Endothelial cell of umbilical vein (primary cell): Measurements from ENCODE around the gene ITGA6. TPM values are rescaled to one million over a fixed set of nuclear protein-coding genes. Genes with fewer than 3 reads are reported as not detected.

Experiments used
- BruUV-seq: library from RNA; stranded (reverse); fragments of 400-500 nt; replicated peaks from 2 replicates; lab custom pipeline; 2021; lab: Mats Ljungman, UMichigan
- CTCF ChIA-PET: fragments of 300-600, 350-600 bp; sonication (Branson Sonifier 250); formaldehyde crosslinking; loops from one replicate; lab custom pipeline; 2021; ENCODE audit warnings: antibody characterized with exemption, inconsistent platforms; lab: Charles Lee
- POLR2A ChIA-PET: fragments of 300-600, 350-600 bp; sonication (Branson Sonifier 250); formaldehyde crosslinking; loops from one replicate; lab custom pipeline; 2021; ENCODE audit warnings: antibody characterized with exemption, inconsistent platforms; lab: Charles Lee
- DNase-seq: peaks from one replicate; pipeline ENCODE4 v3.0.0-alpha.2; 2011; ENCODE audit warnings: low read depth, low spot score
- FAIRE-seq: peaks from 2 replicates; lab custom pipeline; 2011; peaks lifted over from hg19 to GRCh38; lab: Jason Lieb, UNC
- H2AFZ ChIP-seq: 2 replicates; pipeline ENCODE4 v1.6.0; 2012; ENCODE audit warnings: low read depth, low read length, control low read depth, inconsistent platforms
- H3K27ac ChIP-seq: 2 replicates; pipeline ENCODE4 v1.5.1; 2011; ENCODE audit warnings: low read depth, mild to moderate bottlenecking, control low read depth, low read length, moderate library complexity; ENCODE audit not compliant: insufficient read depth
- H3K27me3 ChIP-seq, 2 experiments: 2 replicates each; pipeline versions ENCODE4 v1.6.0 to v1.6.1; 2011; ENCODE audit warnings: low read length in 2 of 2, mixed read lengths in 1 of 2; ENCODE audit not compliant: control insufficient read depth in 2 of 2, insufficient read depth in 2 of 2
- H3K36me3 ChIP-seq, 2 experiments: 2 replicates in 1 of 2; 3 replicates in 1 of 2; pipeline ENCODE4 v1.5.1; 2011; ENCODE audit warnings: low read length in 2 of 2, mild to moderate bottlenecking in 1 of 2, moderate library complexity in 1 of 2; ENCODE audit not compliant: control insufficient read depth in 2 of 2, insufficient read depth in 2 of 2; ENCODE audit errors: extremely low read depth in 1 of 2
- H3K4me1 ChIP-seq: 3 replicates; pipeline ENCODE4 v1.5.1; 2011; ENCODE audit warnings: mild to moderate bottlenecking, low read length; ENCODE audit not compliant: control insufficient read depth, insufficient read depth; ENCODE audit errors: extremely low read depth
- H3K4me2 ChIP-seq: 2 replicates; pipeline ENCODE4 v1.6.1; 2011; ENCODE audit warnings: low read length, control low read depth, mixed read lengths; ENCODE audit not compliant: insufficient read depth
- H3K4me3 ChIP-seq, 3 experiments: fragments of 200-600 bp in 1 of 3; sonication (generic), shearing (Covaris generic) in 1 of 3; replicated peaks in 1 of 3; 2 replicates each; pipeline ENCODE4 v1.5.1; 2011 to 2016; ENCODE audit warnings: control low read depth in 3 of 3, low read length in 3 of 3, mild to moderate bottlenecking in 2 of 3, inconsistent platforms in 1 of 3, low read depth in 1 of 3, moderate library complexity in 1 of 3; ENCODE audit not compliant: insufficient read depth in 1 of 3
- H3K79me2 ChIP-seq: 2 replicates; pipeline ENCODE4 v1.6.0; 2012; ENCODE audit warnings: low read length, inconsistent platforms; ENCODE audit not compliant: control insufficient read depth, insufficient read depth
- H3K9ac ChIP-seq: replicated peaks from 2 replicates; pipeline ENCODE3; 2011; ENCODE audit warnings: low read length, control low read depth; ENCODE audit not compliant: insufficient read depth; ENCODE audit errors: extremely low read depth
- H3K9me1 ChIP-seq: replicated peaks from 3 replicates; pipeline ENCODE4 v1.6.0; 2011; ENCODE audit warnings: mild to moderate bottlenecking, low read length; ENCODE audit not compliant: control insufficient read depth, insufficient read depth; ENCODE audit errors: extremely low read depth
- H3K9me3 ChIP-seq: replicated peaks from 2 replicates; pipeline ENCODE4 v1.5.1; 2012; ENCODE audit warnings: low read length, inconsistent platforms; ENCODE audit not compliant: control insufficient read depth, insufficient read depth
- H4K20me1 ChIP-seq: replicated peaks from 2 replicates; pipeline ENCODE3; 2011; ENCODE audit warnings: mild to moderate bottlenecking, low read length; ENCODE audit not compliant: control insufficient read depth, insufficient read depth; ENCODE audit errors: extremely low read depth
- CTCF ChIP-seq, 2 donors: IDR thresholded peaks; 1 replicate in 1 of 2; 2 replicates in 1 of 2; pipeline ENCODE4 v1.5.1; 2011; ENCODE audit warnings: low read length in 2 of 2, mild to moderate bottlenecking in 2 of 2, moderate library complexity in 2 of 2, control low read depth in 1 of 2, inconsistent platforms in 1 of 2, low read depth in 1 of 2; ENCODE audit not compliant: insufficient read depth in 1 of 2; ENCODE audit errors: extremely low read depth in 1 of 2
- EZH2 ChIP-seq: IDR thresholded peaks from 2 replicates; pipeline ENCODE4 v1.6.1; 2012; ENCODE audit warnings: borderline replicate concordance, low read depth, mild to moderate bottlenecking, moderate library complexity, low read length, inconsistent platforms; ENCODE audit not compliant: severe bottlenecking
- FOS ChIP-seq: IDR thresholded peaks from 2 replicates; pipeline ENCODE4 v1.6.1; 2011; ENCODE audit warnings: mild to moderate bottlenecking, low read length, moderate library complexity, borderline replicate concordance; ENCODE audit not compliant: insufficient read depth
- GATA2 ChIP-seq: IDR thresholded peaks from 2 replicates; pipeline ENCODE4 v1.7.0; 2011; ENCODE audit warnings: low read depth, mild to moderate bottlenecking, moderate library complexity, mixed read lengths, low read length; ENCODE audit not compliant: insufficient read length, insufficient read depth
- JUN ChIP-seq: IDR thresholded peaks from 2 replicates; pipeline ENCODE4 v1.6.1; 2011; ENCODE audit warnings: borderline replicate concordance, low read depth; ENCODE audit not compliant: insufficient read length, insufficient read depth
- MAX ChIP-seq: IDR thresholded peaks from 2 replicates; pipeline ENCODE4 v1.6.1; 2011; ENCODE audit not compliant: insufficient read depth, insufficient read length
- MYC ChIP-seq: IDR thresholded peaks from one replicate; pipeline ENCODE4 v1.6.1; 2011; ENCODE audit warnings: mild to moderate bottlenecking, low read depth, low read length
- POLR2A ChIP-seq: IDR thresholded peaks from 2 replicates; pipeline ENCODE4 v1.6.1; 2012; ENCODE audit warnings: low read depth, mild to moderate bottlenecking, control low read depth, low read length
- POLR2AphosphoS5 ChIP-seq: IDR thresholded peaks from 2 replicates; pipeline ENCODE4 v1.6.1; 2012; ENCODE audit warnings: low read depth, mild to moderate bottlenecking, control low read depth, low read length, moderate library complexity; ENCODE audit not compliant: insufficient read depth
- dilution Hi-C: fragments of 300-500 bp; cut with MboI; formaldehyde crosslinking; loops from one replicate; pipeline ENCODE4 v1.15.0; 2019; ENCODE audit warnings: low sequenced_read_pairs; ENCODE audit not compliant: extremely low pct_ligation_motif_present
- intact Hi-C: fragments of 100-400 bp; cut with micrococcal nuclease; formaldehyde crosslinking; loops from one replicate; pipeline ENCODE4 v1.10.0; 2022
- polyA plus RNA-seq, 4 experiments: library from polyadenylated mRNA; depleted of rRNA in 3 of 4; stranded (reverse) in 3 of 4; unstranded in 1 of 4; fragments of >200 nt; gene quantifications; 2 replicates each; pipeline versions ENCODE4 v1.2.1 to v1.2.3, GENCODE V29; 2011 to 2012; ENCODE audit warnings: missing spikeins in 1 of 4
- total RNA-seq: library from RNA; stranded (reverse); gene quantifications from 2 replicates; pipeline ENCODE4 v1.2.3, GENCODE V29; 2021

ITGA6 gene
- total and polyA plus RNA-seq, 2 donors (not counting 3 experiments of a cell fraction or from before 2014, with no cell fraction given) = 24.9 to 208 TPM

GRCh38 chr2:172489681-172490080 is 62.3 kb downstream of the ITGA6 start:
- TF ChIP-seq POLR2AphosphoS5 (no peak), MAX (no peak)
- intact Hi-C loops (no loop called here), dilution Hi-C loops (no loop called here)
- Histone ChIP-seq H3K27me3 (no peaks in the 10 kb centered on the region), H3K9me1 (no peaks in the 10 kb centered on the region), H3K36me3 (peaks cover 28 to 29% of the 10 kb centered on the region in 2 experiments), H3K9me3 (no peaks in the 10 kb centered on the region), H2AFZ (no peak overlapping the region), H3K79me2 (no peaks in the 10 kb centered on the region), H3K4me2 (no peak overlapping the region), H4K20me1 (no peaks in the 10 kb centered on the region), H3K4me3 (no peak overlapping the region), H3K9ac (no peak overlapping the region), H3K27ac (no peak overlapping the region), H3K4me1 (no peaks in the 10 kb centered on the region)
- FAIRE-seq (no peak), DNase-seq (no peak)
- CTCF ChIA-PET = no interaction called here
- no TSS peak for BruUV-seq
- POLR2A ChIA-PET = no interaction called here

GRCh38 chr2:172496160-172496608 is 68.8 kb downstream of the ITGA6 start:
- Histone ChIP-seq H3K9me3 (no peaks in the 10 kb centered on the region), H3K4me2 (no peak overlapping the region), H3K9me1 (no peaks in the 10 kb centered on the region), H3K79me2 (no peaks in the 10 kb centered on the region), H3K27ac (no peak overlapping the region), H3K9ac (no peak overlapping the region), H2AFZ (no peak overlapping the region), H3K4me1 (no peaks in the 10 kb centered on the region), H3K36me3 (peaks cover 12 to 25% of the 10 kb centered on the region in 2 experiments), H4K20me1 (no peaks in the 10 kb centered on the region), H3K27me3 (no peaks in the 10 kb centered on the region), H3K4me3 (no peak overlapping the region)
- BruUV-seq = no TSS peak
- DNase-seq (peak; percentile 31), FAIRE-seq (peak; percentile 31)
- ChIA-PET CTCF (interaction anchor here (0.9 to 3.7 kb wide), 2 partner anchors 12 to 18 kb away, joined by 3 to 15 read pairs; no protein-coding TSS in a partner anchor), POLR2A (no interaction called here)
- dilution Hi-C loops = no loop called here
- TF ChIP-seq POLR2AphosphoS5 (no peak), MAX (no peak), FOS (no peak), MYC (no peak), POLR2A (no peak), GATA2 (no peak), EZH2 (no peak), CTCF (IDR thresholded peaks at IDR 0.05; ENCODE audit: extremely low read depth in 1 of 2, insufficient read depth in 1 of 2, low read depth in 1 of 2, low read length in 2 of 2) (no peak), JUN (no peak)
- intact Hi-C loops = no loop called here
